DND-41 (cell line): ENCODE data around the gene GMPPB.

Source experiments
- EZH2 ChIP-seq: IDR thresholded peaks from 3 replicates; pipeline ENCODE4 v1.6.1; 2012; ENCODE audit warnings: borderline replicate concordance, low read depth, mild to moderate bottlenecking, moderate library complexity, low read length, inconsistent platforms; ENCODE audit not compliant: severe bottlenecking
- TF ChIP-seq, protein P1 (sequence below): IDR thresholded peaks from 2 replicates; pipeline ENCODE4 v1.5.1; 2012; ENCODE audit warnings: borderline replicate concordance, low read length, moderate library complexity, mild to moderate bottlenecking; ENCODE audit not compliant: poor library complexity, severe bottlenecking; ENCODE audit errors: extremely low read depth

DNA sequence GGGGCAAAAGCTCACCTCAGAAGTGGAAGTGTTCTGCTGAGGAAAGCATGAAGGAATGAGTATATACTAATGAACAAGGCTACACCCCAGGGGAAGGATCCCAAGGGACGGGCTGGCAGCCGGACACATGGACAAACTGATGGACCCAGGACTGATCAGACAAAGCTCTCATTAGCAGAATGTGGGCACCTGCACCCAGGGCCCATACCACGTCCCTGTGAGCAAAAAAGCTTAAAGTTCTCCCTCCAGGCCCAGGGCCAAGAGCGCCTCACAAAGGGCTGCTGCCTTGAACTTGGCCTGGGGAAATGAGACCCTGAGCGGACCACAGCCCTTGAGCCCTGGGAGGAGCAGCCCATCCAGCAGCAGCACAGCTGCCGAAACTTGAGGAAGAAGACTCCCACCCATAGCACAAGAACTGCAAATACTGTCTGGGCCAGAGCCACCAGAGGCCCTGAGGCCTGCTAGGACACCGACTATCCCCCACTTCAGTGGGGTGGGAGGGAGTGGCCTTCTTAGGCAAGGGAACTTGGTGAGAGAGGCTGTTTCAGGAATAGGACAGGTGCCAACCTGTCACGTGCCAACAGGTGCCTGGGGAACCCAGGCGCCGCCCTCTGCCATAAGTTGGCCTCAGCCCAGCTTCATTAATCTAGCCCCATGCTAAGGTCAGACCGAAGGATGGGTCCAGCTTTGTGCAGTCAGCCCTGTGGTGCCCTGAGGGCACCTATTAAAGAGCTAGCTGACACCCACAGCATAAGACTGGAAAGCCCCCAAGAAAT, 2.3 kb upstream of the GMPPB start:
- no peak for TF ChIP-seq EZH2
- TF ChIP-seq, protein P1, sequence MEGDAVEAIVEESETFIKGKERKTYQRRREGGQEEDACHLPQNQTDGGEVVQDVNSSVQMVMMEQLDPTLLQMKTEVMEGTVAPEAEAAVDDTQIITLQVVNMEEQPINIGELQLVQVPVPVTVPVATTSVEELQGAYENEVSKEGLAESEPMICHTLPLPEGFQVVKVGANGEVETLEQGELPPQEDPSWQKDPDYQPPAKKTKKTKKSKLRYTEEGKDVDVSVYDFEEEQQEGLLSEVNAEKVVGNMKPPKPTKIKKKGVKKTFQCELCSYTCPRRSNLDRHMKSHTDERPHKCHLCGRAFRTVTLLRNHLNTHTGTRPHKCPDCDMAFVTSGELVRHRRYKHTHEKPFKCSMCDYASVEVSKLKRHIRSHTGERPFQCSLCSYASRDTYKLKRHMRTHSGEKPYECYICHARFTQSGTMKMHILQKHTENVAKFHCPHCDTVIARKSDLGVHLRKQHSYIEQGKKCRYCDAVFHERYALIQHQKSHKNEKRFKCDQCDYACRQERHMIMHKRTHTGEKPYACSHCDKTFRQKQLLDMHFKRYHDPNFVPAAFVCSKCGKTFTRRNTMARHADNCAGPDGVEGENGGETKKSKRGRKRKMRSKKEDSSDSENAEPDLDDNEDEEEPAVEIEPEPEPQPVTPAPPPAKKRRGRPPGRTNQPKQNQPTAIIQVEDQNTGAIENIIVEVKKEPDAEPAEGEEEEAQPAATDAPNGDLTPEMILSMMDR, result no peak
